HEK293 (cell line): Measurements from ENCODE around the gene C18orf32.
A peak's percentile ranks its signal among the peaks of the same experiment; 100 is the strongest.

ENCODE experiments used
- GLI4 ChIP-seq: fragments of 450-650 bp; formaldehyde crosslinking; IDR thresholded peaks from 2 replicates; pipeline ENCODE4 v1.5.1; 2016; ENCODE audit warnings: missing biosample characterization, missing genetic modification characterization
- SCRT2 ChIP-seq: fragments of 450-650 bp; formaldehyde crosslinking; IDR thresholded peaks from 2 replicates; pipeline ENCODE4 v1.5.1; 2016; ENCODE audit warnings: missing biosample characterization, missing genetic modification characterization
- SP3 ChIP-seq: fragments of 450-650 bp; formaldehyde crosslinking; IDR thresholded peaks from 2 replicates; pipeline ENCODE4 v1.5.1; 2016; ENCODE audit warnings: missing biosample characterization, missing genetic modification characterization
- ZBTB48 ChIP-seq: fragments of 450-650 bp; formaldehyde crosslinking; IDR thresholded peaks from 2 replicates; pipeline ENCODE4 v1.5.1; 2016; ENCODE audit warnings: missing biosample characterization, missing genetic modification characterization
- ZEB2 ChIP-seq: fragments of 450-650 bp; formaldehyde crosslinking; IDR thresholded peaks from 2 replicates; pipeline ENCODE4 v1.5.1; 2016; ENCODE audit warnings: missing biosample characterization, missing genetic modification characterization
- ZFP41 ChIP-seq: fragments of 450-650 bp; formaldehyde crosslinking; IDR thresholded peaks from 2 replicates; pipeline ENCODE4 v1.5.1; 2016; ENCODE audit warnings: missing biosample characterization, missing genetic modification characterization, borderline replicate concordance
- ZNF138 ChIP-seq: fragments of 450-650 bp; formaldehyde crosslinking; IDR thresholded peaks from 2 replicates; pipeline ENCODE4 v1.5.1; 2016; ENCODE audit warnings: missing biosample characterization, missing genetic modification characterization, borderline replicate concordance
- ZNF19 ChIP-seq: fragments of 450-650 bp; formaldehyde crosslinking; IDR thresholded peaks from 2 replicates; pipeline ENCODE4; 2016; ENCODE audit warnings: missing biosample characterization, missing genetic modification characterization, low read depth
- ZNF202 ChIP-seq: fragments of 450-650 bp; formaldehyde crosslinking; IDR thresholded peaks from 2 replicates; pipeline ENCODE4 v1.5.1; 2016; ENCODE audit warnings: missing biosample characterization, missing genetic modification characterization, borderline replicate concordance
- ZNF311 ChIP-seq: fragments of 450-650 bp; formaldehyde crosslinking; IDR thresholded peaks from 2 replicates; pipeline ENCODE4 v1.5.1; 2017; ENCODE audit warnings: missing biosample characterization, missing genetic modification characterization, borderline replicate concordance
- ZNF324 ChIP-seq: fragments of 450-650 bp; formaldehyde crosslinking; IDR thresholded peaks from 2 replicates; pipeline ENCODE4 v1.5.1; 2016; ENCODE audit warnings: missing biosample characterization, missing genetic modification characterization
- ZNF37A ChIP-seq: fragments of 450-650 bp; IDR thresholded peaks from 2 replicates; pipeline ENCODE4 v1.5.1; 2018; ENCODE audit warnings: missing biosample characterization, missing genetic modification characterization
- ZNF391 ChIP-seq: fragments of 450-650 bp; formaldehyde crosslinking; IDR thresholded peaks from 2 replicates; pipeline ENCODE4 v1.5.1; 2016; ENCODE audit warnings: low read depth, missing biosample characterization, missing genetic modification characterization, borderline replicate concordance
- ZNF518A ChIP-seq: fragments of 450-650 bp; formaldehyde crosslinking; conservative IDR thresholded peaks from 2 replicates; pipeline ENCODE4 v1.5.1; 2016; ENCODE audit warnings: low read depth, missing biosample characterization, missing genetic modification characterization
- ZNF596 ChIP-seq: fragments of 450-650 bp; IDR thresholded peaks from 2 replicates; pipeline ENCODE4 v1.5.0; 2018; ENCODE audit warnings: missing biosample characterization, mild to moderate bottlenecking, missing genetic modification characterization, moderate library complexity
- ZNF621 ChIP-seq: fragments of 450-650 bp; formaldehyde crosslinking; IDR thresholded peaks from 2 replicates; pipeline ENCODE4 v1.5.1; 2017; ENCODE audit warnings: missing biosample characterization, missing genetic modification characterization
- ZNF701 ChIP-seq: fragments of 450-650 bp; formaldehyde crosslinking; IDR thresholded peaks from 2 replicates; pipeline ENCODE4 v1.5.1; 2016; ENCODE audit warnings: missing biosample characterization, missing genetic modification characterization
- ZNF76 ChIP-seq: fragments of 450-650 bp; formaldehyde crosslinking; IDR thresholded peaks from 2 replicates; pipeline ENCODE4; 2016; ENCODE audit warnings: low read depth, missing biosample characterization, missing genetic modification characterization, borderline replicate concordance
- ZNF785 ChIP-seq: fragments of 450-650 bp; formaldehyde crosslinking; IDR thresholded peaks from 2 replicates; pipeline ENCODE4 v1.5.1; 2016; ENCODE audit warnings: missing biosample characterization, missing genetic modification characterization
- ZSCAN16 ChIP-seq: fragments of 450-650 bp; formaldehyde crosslinking; IDR thresholded peaks from 2 replicates; pipeline ENCODE4 v1.5.1; 2016; ENCODE audit warnings: missing biosample characterization, missing genetic modification characterization
- ZSCAN30 ChIP-seq: fragments of 450-650 bp; IDR thresholded peaks from 2 replicates; pipeline ENCODE4 v1.5.1; 2018; ENCODE audit warnings: missing biosample characterization, mild to moderate bottlenecking, missing genetic modification characterization, moderate library complexity
- TF ChIP-seq, protein P1 (sequence below): fragments of 450-650 bp; formaldehyde crosslinking; IDR thresholded peaks from 2 replicates; pipeline ENCODE4 v1.5.1; 2016; ENCODE audit warnings: missing biosample characterization, missing genetic modification characterization, borderline replicate concordance
- TF ChIP-seq, protein P2 (sequence below): fragments of 450-650 bp; formaldehyde crosslinking; IDR thresholded peaks from 2 replicates; pipeline ENCODE4 v1.5.1; 2017; ENCODE audit warnings: missing biosample characterization, missing genetic modification characterization
- TF ChIP-seq, protein P3 (sequence below): fragments of 450-650 bp; formaldehyde crosslinking; IDR thresholded peaks from 2 replicates; pipeline ENCODE4 v1.5.1; 2016; ENCODE audit warnings: missing biosample characterization, missing genetic modification characterization

Gene C18orf32

DNA sequence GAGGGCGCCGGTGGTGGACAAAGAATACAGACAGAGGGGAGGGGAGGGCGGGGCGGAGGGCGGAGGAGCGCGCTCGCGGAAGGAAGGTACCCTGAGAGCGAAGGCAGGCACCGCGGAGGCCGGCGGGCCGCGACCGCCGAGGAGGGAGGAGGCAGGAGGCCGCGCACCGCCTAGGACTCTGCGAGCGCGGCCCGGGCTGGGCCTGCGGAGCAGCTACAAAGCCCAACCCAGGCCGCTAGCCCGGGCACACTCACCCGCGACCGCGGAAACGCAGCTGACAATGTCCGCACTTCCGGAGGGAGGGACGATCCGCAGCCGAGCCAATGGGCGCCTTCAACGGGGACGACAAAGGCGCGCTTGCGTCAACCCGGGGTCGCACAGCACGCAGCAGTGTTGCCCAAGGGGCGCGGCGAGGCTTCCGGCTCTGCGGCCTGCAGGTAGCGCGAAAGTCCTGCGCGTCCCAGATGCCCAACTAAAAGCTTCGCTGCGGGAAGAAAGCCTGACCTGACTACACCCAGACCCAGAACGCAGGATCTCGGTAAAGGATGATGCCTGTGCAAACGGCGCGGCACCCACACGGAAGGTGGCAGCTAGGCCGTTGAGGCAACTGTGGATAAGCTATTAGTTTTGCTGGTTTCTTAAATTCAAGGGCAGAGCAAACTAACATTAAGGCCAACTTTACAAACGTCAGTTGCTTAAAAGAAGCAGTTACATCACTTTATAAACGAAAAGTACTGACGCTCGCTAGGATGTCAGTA lies at the start of gene C18orf32 (continued):
- TF ChIP-seq, protein P1, sequence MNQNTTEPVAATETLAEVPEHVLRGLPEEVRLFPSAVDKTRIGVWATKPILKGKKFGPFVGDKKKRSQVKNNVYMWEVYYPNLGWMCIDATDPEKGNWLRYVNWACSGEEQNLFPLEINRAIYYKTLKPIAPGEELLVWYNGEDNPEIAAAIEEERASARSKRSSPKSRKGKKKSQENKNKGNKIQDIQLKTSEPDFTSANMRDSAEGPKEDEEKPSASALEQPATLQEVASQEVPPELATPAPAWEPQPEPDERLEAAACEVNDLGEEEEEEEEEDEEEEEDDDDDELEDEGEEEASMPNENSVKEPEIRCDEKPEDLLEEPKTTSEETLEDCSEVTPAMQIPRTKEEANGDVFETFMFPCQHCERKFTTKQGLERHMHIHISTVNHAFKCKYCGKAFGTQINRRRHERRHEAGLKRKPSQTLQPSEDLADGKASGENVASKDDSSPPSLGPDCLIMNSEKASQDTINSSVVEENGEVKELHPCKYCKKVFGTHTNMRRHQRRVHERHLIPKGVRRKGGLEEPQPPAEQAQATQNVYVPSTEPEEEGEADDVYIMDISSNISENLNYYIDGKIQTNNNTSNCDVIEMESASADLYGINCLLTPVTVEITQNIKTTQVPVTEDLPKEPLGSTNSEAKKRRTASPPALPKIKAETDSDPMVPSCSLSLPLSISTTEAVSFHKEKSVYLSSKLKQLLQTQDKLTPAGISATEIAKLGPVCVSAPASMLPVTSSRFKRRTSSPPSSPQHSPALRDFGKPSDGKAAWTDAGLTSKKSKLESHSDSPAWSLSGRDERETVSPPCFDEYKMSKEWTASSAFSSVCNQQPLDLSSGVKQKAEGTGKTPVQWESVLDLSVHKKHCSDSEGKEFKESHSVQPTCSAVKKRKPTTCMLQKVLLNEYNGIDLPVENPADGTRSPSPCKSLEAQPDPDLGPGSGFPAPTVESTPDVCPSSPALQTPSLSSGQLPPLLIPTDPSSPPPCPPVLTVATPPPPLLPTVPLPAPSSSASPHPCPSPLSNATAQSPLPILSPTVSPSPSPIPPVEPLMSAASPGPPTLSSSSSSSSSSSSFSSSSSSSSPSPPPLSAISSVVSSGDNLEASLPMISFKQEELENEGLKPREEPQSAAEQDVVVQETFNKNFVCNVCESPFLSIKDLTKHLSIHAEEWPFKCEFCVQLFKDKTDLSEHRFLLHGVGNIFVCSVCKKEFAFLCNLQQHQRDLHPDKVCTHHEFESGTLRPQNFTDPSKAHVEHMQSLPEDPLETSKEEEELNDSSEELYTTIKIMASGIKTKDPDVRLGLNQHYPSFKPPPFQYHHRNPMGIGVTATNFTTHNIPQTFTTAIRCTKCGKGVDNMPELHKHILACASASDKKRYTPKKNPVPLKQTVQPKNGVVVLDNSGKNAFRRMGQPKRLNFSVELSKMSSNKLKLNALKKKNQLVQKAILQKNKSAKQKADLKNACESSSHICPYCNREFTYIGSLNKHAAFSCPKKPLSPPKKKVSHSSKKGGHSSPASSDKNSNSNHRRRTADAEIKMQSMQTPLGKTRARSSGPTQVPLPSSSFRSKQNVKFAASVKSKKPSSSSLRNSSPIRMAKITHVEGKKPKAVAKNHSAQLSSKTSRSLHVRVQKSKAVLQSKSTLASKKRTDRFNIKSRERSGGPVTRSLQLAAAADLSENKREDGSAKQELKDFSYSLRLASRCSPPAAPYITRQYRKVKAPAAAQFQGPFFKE: no peak
- TF ChIP-seq, protein P2, sequence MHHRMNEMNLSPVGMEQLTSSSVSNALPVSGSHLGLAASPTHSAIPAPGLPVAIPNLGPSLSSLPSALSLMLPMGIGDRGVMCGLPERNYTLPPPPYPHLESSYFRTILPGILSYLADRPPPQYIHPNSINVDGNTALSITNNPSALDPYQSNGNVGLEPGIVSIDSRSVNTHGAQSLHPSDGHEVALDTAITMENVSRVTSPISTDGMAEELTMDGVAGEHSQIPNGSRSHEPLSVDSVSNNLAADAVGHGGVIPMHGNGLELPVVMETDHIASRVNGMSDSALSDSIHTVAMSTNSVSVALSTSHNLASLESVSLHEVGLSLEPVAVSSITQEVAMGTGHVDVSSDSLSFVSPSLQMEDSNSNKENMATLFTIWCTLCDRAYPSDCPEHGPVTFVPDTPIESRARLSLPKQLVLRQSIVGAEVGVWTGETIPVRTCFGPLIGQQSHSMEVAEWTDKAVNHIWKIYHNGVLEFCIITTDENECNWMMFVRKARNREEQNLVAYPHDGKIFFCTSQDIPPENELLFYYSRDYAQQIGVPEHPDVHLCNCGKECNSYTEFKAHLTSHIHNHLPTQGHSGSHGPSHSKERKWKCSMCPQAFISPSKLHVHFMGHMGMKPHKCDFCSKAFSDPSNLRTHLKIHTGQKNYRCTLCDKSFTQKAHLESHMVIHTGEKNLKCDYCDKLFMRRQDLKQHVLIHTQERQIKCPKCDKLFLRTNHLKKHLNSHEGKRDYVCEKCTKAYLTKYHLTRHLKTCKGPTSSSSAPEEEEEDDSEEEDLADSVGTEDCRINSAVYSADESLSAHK (tag by site-specific recombination): peak; percentile 64; the same call in 1 of the 2 replicates
- TF ChIP-seq ZBTB48 (no peak), ZNF785 (tag by site-specific recombination) (no peak; the same call in 1 of the 2 replicates), ZNF76 (peak; percentile 83), ZNF311 (tag by site-specific recombination) (no peak), ZNF518A (tag by site-specific recombination) (no peak), SP3 (tag by site-specific recombination) (peak; percentile 89), ZNF202 (tag by site-specific recombination) (no peak), ZSCAN30 (tag by site-specific recombination) (peak; percentile 92), ZNF324 (tag by site-specific recombination) (0 out of 2 replicates have a peak, but pooled peaks have one; percentile 53), ZNF391 (tag by site-specific recombination) (no peak), ZNF596 (tag by site-specific recombination) (0 out of 2 replicates have a peak, but pooled peaks have one; percentile 25), ZEB2 (tag by site-specific recombination) (peak; percentile 98), ZNF19 (tag by site-specific recombination) (no peak), ZNF37A (tag by site-specific recombination) (no peak), ZNF138 (tag by site-specific recombination) (no peak), ZSCAN16 (no peak), ZNF701 (tag by site-specific recombination) (no peak), ZFP41 (tag by site-specific recombination) (no peak), GLI4 (peak; percentile 24; the same call in 1 of the 2 replicates), SCRT2 (peak; percentile 10; the same call in 1 of the 2 replicates), ZNF621 (tag by site-specific recombination) (no peak)
- TF ChIP-seq, protein P3, sequence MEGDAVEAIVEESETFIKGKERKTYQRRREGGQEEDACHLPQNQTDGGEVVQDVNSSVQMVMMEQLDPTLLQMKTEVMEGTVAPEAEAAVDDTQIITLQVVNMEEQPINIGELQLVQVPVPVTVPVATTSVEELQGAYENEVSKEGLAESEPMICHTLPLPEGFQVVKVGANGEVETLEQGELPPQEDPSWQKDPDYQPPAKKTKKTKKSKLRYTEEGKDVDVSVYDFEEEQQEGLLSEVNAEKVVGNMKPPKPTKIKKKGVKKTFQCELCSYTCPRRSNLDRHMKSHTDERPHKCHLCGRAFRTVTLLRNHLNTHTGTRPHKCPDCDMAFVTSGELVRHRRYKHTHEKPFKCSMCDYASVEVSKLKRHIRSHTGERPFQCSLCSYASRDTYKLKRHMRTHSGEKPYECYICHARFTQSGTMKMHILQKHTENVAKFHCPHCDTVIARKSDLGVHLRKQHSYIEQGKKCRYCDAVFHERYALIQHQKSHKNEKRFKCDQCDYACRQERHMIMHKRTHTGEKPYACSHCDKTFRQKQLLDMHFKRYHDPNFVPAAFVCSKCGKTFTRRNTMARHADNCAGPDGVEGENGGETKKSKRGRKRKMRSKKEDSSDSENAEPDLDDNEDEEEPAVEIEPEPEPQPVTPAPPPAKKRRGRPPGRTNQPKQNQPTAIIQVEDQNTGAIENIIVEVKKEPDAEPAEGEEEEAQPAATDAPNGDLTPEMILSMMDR (tag by site-specific recombination): peak; percentile 64
